Osteocyte (in vitro differentiated cells): ENCODE data around the gene CCDC192. TPM values are rescaled to one million over a fixed set of nuclear protein-coding genes. Genes with fewer than 3 reads are reported as not detected.

Experiments
- DNase-seq: peaks from one replicate; pipeline ENCODE4 v3.0.0; 2021; ENCODE audit warnings: mixed read lengths; ENCODE audit not compliant: unreplicated experiment; ENCODE audit errors: extremely low spot score
- H3K27ac Mint-ChIP-seq: one replicate; pipeline ENCODE4 v1.8.0; 2021; ENCODE audit warnings: mild to moderate bottlenecking, mixed read lengths; ENCODE audit not compliant: unreplicated experiment
- H3K27me3 Mint-ChIP-seq: one replicate; pipeline ENCODE4 v1.8.0; 2021; ENCODE audit warnings: mixed read lengths; ENCODE audit not compliant: unreplicated experiment
- H3K36me3 Mint-ChIP-seq: one replicate; pipeline ENCODE4 v1.8.0; 2021; ENCODE audit warnings: mixed read lengths; ENCODE audit not compliant: unreplicated experiment
- H3K4me1 Mint-ChIP-seq: one replicate; pipeline ENCODE4 v1.8.0; 2021; ENCODE audit warnings: mixed read lengths; ENCODE audit not compliant: unreplicated experiment
- H3K4me3 Mint-ChIP-seq: one replicate; pipeline ENCODE4 v1.8.0; 2021; ENCODE audit warnings: mild to moderate bottlenecking, moderate library complexity, mixed read lengths; ENCODE audit not compliant: unreplicated experiment
- H3K9me3 Mint-ChIP-seq: one replicate; pipeline ENCODE4 v1.8.0; 2021; ENCODE audit warnings: mixed read lengths; ENCODE audit not compliant: unreplicated experiment
- CTCF ChIP-seq: fragments of 200-600 bp; sonication (generic); IDR thresholded peaks from 2 replicates; pipeline ENCODE4 v1.5.0; 2021; ENCODE audit warnings: antibody characterized with exemption, mild to moderate bottlenecking, moderate library complexity
- total RNA-seq: library from RNA; stranded (reverse); gene quantifications from 2 replicates; pipeline ENCODE4 v1.2.1, GENCODE V29; 2021

The CCDC192 gene
- total RNA-seq, 1 donor from 2014 or later, result not detected

DNA sequence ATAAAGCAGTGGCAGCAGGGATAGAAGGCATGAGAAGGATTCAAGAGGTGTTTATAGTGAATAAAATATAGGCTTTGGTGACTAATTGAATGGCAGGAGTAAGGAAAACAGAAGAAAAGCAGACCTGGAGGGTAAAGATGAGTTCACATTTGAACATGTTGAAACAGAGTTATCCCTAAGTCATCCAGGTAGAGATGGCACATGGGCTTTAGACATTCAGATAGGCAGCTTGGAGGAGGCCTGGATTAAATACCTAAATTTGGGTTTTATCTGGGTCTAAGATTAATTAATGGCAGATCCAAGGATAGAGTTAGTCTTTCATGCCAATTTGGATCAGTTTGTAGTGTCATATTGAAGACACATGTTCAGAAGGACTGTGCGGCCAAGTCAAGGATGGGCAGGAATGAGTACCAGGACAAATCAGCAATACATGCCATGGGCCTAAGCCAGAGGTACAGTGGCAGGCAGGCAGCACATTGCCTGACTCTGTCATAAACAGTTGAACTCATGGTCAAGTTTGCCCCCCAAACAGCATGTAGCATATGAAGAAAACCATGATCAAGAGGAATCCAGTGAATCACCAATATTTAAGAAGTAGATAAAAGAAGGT, 264.9 kb downstream of the CCDC192 start:
- peaks cover 12% of the 10 kb centered on the region for H3K36me3 Mint-ChIP-seq
- H3K4me3 Mint-ChIP-seq, result no peak overlapping the region
- DNase-seq, result no peak
- H3K27ac Mint-ChIP-seq, result no peak overlapping the region
- no peaks in the 10 kb centered on the region for H3K9me3 Mint-ChIP-seq
- H3K4me1 Mint-ChIP-seq, result peaks cover 7% of the 10 kb centered on the region
- H3K27me3 Mint-ChIP-seq, result no peaks in the 10 kb centered on the region
- no peak for TF ChIP-seq CTCF

- H3K36me3 Mint-ChIP-seq, result peaks cover 14% of the 10 kb centered on the region
These were observed 265.8 kb downstream of the CCDC192 start for GRCh38 chr5:127969002-127969401.

DNA sequence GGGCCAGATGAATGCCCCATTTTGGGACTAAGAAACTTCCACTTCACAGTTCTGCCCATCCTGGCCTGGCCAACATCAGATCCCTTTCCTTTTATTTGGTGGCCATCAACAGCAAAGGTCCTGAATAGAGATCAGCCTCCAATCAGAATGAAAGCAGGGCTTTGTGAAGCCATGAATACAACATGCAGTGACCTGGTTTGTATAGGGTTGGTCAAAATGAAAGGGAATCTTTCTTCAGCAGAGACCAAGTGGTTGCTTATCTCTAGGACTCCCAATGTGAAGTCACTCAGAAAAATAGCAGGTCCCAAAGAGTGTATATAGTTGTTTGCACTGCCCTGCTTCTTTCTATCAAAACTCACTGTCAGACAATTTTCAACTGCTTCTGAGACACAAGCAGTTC, 266.5 kb downstream of the CCDC192 start:
- H3K27ac Mint-ChIP-seq, result no peak overlapping the region
- no peaks in the 10 kb centered on the region for H3K27me3 Mint-ChIP-seq

More at GRCh38 chr5:127969002-127969401, 265.8 kb downstream of the CCDC192 start:
- Mint-ChIP-seq H3K27me3 (no peaks in the 10 kb centered on the region), H3K4me1 (peaks cover 6% of the 10 kb centered on the region), H3K9me3 (no peaks in the 10 kb centered on the region), H3K27ac (no peak overlapping the region), H3K4me3 (no peak overlapping the region)
- TF ChIP-seq CTCF, result no peak
- DNase-seq, result no peak

GRCh38 chr5:127970081-127970480, 266.9 kb downstream of the CCDC192 start:
- no peak for TF ChIP-seq CTCF
- peaks cover 11% of the 10 kb centered on the region for H3K36me3 Mint-ChIP-seq
- H3K27me3 Mint-ChIP-seq, result no peaks in the 10 kb centered on the region
- no peaks in the 10 kb centered on the region for H3K9me3 Mint-ChIP-seq
- no peak for DNase-seq
- peaks cover 6% of the 10 kb centered on the region for H3K4me1 Mint-ChIP-seq
- no peak overlapping the region for H3K27ac Mint-ChIP-seq
- no peak overlapping the region for H3K4me3 Mint-ChIP-seq

More for the DNA sequence above, 266.5 kb downstream of the CCDC192 start:
- no peak for DNase-seq
- no peak for TF ChIP-seq CTCF
- Mint-ChIP-seq H3K4me1 (peaks cover 6% of the 10 kb centered on the region), H3K4me3 (no peak overlapping the region), H3K9me3 (no peaks in the 10 kb centered on the region), H3K36me3 (peaks cover 14% of the 10 kb centered on the region)

DNA sequence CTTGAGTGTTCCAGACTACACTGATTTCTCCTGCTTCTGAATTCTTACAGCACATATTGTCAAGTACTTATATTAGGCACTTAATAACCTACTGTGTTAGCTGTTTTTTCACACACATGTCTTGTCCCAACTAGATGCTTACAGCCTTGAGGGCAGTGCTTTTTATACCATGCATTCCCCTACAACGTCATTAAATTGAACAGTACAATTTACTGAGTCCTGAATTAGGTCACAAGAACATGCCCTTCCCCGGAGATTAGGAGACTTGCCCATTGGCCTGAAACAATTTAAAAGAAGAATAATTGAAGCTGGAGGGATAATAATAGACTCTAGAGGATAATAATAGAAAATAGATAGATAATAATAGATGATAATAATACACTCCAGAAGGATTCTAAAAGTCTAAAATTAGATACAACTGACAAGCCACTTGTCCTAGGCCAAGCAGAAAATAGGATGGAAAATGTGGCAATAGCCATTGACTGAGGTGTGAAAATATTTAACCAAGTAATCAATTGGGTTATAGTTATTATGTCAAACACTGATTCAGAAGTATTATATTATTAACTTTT, 267.7 kb downstream of the CCDC192 start:
- no peak for TF ChIP-seq CTCF
- H3K27me3 Mint-ChIP-seq, result no peaks in the 10 kb centered on the region
- no peak overlapping the region for H3K27ac Mint-ChIP-seq
- peaks cover 6% of the 10 kb centered on the region for H3K4me1 Mint-ChIP-seq
- peaks cover 5% of the 10 kb centered on the region for H3K36me3 Mint-ChIP-seq
- no peak overlapping the region for H3K4me3 Mint-ChIP-seq
- DNase-seq, result no peak
- no peaks in the 10 kb centered on the region for H3K9me3 Mint-ChIP-seq
